DMS53 treated with DMSO at 0.1 percent for 48 hours (cell line): ENCODE data around the gene HUNK.
"Not testable (repeated sequence)": the region's sequence is repeated elsewhere in the genome, so short reads cannot be mapped to it uniquely, and the experiment has no call there.

Source experiments
- DNase-seq: peaks from one replicate; lab custom pipeline; 2025; ENCODE audit not compliant: unreplicated experiment; lab: John Stamatoyannopoulos, UW

The HUNK gene

DNA sequence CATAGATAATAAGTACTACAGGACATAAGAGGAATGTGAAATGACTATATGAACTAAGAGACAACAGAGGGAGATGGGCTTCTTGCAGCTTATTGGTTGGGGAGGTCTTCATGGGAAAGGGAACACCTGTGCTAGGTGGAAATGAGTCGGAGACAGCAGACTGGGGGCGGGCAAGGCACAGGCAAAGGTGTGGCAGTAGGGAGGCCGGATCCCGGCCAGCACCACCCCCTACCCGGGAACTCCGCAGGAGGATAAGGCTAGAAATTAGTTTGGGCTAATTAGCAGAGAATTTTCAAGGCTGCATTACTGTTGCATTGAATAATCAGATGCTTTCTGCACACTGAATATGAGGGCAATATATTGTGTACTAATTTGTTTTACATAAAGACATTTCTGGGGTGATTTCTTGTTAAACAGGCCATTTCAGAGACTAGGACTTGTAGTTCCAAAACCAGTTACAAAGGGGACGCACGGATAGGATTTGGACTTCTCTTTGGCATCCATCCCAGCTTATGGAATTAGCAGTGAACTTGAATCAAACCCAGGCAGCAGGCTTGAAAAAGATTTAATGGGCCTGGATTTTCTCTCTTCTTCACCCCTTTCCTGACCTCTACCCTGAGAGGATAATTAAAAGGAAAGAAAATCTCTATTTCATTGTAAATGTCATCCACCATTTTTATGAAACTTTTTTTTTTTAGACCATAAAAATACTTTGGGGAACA is 2.2 kb upstream of the HUNK start:
- no peak for DNase-seq

DNA sequence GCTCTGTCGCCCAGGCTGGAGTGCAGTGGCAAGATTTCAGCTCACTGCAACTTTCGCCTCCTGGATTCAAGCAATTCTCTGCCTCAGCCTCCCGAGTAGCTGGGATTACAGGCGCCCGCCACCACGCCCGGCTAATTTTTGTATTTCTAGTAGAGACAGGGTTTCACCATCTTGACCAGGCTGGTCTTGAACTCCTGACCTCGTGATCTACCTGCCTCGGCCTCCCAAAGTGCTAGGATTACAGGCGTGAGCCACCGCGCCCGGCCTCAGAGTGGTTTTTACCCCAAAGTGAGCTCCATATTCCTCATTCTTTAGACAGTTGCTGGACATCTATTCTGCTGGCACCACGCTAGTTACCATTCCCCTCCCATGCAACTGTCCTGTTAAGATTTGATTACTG is 1.4 kb upstream of the HUNK start:
- DNase-seq: not testable (repeated sequence)

DNA sequence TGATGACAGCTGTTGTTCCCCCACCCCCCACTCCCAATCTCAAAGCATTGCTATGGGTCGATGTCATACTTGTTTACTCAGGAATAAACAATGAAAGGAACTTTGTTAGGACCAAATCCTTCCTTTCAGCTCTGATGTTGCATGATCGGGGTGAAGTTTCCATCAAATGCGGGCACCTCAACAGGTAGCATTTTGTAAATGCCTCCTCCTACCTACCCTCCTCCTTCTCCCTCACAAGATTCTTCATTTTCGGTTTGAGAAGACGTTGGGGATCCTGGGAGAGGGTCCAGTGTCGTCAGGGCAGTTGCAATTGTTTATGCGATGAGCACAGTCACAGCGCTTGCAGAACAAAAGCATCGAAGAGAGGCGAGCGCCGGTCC is 758 bp upstream of the HUNK start:
- no peak for DNase-seq

DNA sequence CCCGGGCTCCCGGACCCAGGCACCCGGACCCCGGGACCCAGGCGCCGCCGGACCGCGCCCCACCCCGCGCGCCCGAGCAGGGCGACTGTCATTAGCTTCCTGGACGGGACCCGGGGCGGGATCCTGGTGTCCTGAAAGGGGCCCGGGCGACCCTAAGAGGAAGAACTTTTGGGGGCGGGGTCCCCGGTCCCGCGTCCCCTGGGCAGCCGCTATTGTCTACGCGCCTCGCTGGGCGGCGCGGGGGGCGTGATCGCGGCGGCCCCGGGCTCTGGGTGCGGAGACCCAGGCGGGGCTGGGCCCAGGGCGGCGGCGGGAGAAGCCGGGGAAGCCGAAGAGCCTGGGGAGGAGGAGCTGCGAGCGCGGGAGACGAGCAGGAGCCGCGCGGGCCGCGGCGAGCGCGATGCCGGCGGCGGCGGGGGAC is 465 bp downstream of the HUNK start:
- no peak for DNase-seq

DNA sequence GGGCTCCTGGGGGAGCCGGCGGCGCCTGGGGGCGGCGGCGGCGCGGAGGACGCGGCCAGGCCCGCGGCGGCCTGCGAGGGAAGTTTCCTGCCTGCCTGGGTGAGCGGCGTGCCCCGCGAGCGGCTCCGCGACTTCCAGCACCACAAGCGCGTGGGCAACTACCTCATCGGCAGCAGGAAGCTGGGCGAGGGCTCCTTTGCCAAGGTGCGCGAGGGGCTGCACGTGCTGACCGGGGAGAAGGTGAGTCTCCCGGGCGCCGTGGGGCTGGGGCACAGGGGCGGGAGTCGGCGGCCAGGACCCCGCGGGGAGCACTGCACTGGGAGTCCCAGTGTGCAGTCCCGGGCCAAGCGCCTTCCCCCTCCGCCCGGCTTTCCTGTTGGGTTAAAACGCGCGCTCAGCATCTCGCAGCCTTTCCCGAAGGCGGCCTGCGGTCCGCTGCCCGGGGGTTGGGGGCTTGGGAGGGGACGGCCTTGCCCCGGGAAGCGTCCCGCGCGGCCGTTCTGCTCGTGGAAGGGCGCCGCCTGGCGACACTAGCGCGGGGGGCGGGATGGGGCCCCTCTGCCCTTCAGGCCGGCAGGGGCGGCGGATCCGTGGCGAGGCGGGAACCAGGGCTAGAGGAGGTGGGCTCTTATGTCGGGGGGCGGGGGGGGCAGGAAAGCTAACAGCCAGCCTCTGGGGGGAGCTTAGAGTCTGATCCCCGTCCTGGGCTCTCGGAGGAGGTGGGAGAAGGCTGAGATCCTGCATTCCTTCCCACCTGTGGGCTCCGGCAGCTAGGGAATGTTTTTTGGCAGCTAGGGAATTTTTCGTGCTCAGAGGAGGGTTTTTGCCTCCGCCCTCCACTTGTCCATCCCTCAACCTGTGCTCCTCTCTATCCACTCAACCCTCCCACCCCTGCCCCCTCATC is 1.1 kb downstream of the HUNK start:
- no peak for DNase-seq

DNA sequence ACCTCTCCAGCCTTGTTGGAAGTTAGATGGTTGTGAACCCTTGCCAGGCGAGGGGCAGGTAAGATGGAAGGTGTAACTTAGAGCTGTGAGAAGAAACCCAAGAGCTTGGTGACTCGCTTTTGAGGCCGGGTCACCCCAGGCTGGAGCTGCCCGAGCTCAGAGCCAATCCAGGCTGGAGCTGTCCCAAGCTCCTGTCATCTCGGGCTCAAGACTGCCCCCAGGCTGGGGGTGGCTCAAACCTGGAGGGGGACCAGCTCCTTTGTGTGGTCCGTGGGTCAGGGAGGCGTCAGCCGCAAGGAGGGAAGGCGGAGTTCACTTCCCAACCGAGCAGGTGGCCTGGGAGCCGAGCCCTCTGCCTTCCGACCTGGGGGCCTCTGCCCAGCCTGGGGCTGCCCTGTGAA is 2.0 kb downstream of the HUNK start:
- DNase-seq: no peak

DNA sequence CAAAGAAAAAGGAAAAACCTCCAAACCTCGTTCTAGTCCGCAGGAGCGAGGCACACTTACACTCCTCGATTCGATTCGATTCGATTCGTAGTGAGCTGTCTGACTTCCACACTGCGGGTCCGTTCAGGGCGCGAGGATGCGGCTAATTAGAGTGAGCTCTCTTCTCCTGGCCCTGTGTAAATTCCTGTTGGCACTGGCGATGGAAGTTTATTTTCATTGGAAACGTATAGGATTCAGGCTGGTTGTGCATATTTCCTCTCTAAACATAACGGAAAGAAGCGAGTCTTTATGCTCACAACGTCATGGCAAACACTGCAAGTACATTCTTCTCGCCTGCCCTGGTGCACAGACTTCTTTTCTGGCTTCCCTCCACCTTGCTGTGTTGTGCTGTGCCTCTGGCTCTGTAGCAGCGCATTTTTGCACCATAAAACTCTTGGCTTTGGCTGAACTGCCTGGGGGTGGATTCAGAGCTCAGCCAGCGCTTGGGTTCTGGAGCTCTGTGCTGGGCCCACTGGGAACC is 2.7 kb downstream of the HUNK start:
- no peak for DNase-seq

DNA sequence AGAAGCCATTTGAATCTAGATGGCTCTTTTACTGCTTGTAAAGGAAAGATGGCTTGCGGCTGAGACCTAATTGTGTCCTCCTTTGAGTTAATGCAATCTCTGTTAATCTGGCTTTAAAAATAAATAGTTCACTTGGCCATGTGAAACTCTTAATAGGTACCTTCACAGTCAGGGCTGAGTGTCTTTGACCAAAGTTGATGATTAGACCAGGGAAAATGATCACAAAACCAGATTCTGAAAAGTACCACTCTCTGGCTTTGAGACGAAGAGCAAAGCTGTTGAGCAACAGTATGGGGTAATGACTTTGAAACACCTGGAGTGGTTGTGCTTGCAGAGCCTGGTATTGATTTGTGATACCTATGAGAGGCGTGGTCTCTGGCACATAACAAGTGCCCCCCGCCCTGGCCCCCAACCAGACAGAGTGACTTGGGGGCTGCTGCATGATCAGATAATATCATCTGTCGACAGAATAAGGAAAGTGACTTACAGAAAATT is 4.7 kb downstream of the HUNK start:
- no peak for DNase-seq

DNA sequence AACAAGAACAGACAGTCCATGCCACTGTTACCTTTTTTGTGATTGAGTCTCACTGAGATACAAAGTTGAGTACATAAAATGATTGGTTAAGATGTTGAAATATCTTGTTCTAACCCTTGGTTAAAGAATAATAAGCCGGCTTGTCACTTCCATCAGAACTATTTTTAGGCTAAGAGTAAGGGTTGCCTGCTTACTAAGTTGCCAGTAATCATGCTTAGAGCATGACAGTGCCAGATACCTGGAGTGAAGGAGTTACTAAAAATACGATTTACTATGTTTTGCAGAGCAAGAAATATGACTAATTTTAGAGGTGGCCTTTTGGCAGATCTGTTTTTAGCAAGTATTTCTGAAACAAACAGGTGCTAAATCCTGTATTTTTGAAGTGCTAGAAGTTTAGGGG is 6.0 kb downstream of the HUNK start:
- DNase-seq: no peak

DNA sequence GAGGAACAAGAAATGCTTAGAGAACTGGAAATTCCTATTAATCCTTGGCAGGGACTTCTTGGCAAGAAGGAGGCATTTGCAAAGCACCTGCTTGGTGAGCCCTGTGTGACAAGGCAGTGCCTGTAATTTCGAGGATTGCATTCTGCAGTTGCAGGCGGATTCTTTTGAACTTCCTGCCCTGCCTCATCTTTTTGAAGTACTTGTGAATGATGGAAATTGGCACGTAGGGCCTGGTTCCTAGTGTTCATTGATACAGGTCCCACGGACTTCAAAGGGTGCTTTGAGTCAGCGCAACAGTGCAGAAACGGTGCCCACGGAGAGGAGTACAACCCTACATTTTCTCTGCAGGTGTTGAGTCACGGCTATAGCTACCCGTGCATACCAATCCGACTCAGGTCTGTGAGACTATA is 6.4 kb downstream of the HUNK start:
- no peak for DNase-seq

DNA sequence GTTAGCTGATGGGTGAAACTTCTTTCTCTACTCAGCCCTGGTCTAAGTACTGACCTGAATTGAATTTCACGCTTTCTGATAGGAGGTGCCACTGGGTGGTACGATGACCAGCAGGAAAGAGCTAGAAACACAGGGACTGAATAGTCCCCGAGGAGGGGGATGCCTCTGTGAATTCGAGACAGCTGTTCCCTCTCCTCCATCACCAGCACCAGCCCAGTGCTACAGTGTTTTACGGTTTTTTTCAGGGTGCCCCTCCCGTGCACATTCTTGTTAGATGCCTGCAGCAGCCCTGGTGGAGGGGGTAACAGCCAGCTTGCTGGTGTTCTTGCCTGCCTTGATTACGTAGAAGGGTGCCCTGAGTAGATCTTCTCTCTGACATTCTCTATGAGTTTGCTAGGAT is 7.1 kb downstream of the HUNK start:
- DNase-seq: no peak

DNA sequence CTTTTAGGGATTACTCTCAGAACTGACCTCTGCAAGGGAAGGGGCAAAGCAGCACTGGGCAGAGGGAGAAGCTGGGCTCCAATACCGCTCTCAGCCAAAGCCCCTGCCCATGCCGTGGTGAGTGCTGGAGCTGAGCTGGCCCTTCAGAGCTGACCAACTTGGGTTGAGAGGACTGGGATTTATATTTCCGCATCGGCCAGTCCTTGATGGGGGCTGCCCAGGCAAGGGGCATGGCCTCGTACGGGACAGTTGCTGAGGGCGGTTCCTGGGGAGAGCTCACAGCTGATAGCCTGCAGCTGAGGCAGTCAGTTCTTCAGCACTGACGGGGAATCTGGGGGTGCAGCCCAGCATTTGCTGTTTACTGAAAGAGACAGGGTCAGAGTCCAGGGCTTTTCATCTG is 8.0 kb downstream of the HUNK start:
- no peak for DNase-seq

DNA sequence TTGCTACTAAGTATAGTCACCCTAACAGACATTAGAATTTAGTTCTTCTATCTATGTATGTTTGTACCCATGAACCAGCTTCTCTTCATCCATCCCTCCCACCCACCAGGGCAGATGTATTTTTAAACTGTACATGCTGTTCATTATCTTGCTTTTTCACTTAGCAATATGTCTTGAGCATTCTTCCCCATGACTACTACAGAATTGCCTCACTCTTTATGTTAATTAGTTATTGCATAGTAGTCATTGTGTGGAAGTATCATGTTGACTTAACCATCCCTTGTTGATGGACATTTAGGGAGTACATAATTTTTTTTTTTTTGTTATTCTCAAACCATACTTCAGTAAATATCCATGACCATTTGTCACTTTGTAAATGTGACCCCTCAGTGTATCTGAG is 9.9 kb downstream of the HUNK start:
- no peak for DNase-seq

DNA sequence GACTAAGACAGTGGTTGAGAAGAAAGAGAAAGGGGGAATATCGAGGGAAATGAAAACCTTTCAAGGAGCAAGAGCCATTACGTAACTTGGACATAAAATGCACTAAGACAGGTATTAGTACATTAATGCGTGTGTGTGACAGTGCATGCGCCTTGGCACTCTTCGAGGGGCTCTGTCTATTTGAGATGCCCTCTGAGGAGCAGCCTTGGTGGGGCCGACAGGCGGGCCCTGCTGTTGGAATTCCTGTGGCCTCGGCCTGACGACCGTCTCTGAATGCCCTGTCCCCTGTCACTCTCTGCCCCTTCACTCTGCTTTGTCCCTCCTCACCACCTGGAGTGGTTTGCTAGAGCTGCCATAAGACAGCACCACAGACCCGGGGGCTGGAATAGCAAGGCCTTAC is 12.3 kb downstream of the HUNK start:
- DNase-seq: no peak

DNA sequence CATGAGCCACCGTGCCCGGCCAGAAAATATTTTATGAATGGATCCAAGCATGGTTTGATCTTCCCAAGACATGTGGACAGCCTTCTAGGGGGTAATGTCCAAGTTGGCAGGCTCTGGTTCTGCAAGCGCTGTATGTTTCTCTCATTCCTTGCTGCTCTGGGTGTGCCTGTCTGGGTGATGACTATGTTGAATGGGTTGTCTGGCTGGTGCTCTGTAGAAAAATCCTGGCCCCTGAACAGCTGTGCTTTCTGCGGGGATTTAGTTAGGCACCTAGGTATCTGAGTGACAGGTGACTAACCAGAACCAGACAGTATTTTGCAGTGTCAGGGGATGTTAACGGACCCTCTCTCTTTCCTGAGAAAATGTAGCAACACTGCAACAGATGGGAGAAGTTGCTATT is 14.1 kb downstream of the HUNK start:
- DNase-seq: no peak

DNA sequence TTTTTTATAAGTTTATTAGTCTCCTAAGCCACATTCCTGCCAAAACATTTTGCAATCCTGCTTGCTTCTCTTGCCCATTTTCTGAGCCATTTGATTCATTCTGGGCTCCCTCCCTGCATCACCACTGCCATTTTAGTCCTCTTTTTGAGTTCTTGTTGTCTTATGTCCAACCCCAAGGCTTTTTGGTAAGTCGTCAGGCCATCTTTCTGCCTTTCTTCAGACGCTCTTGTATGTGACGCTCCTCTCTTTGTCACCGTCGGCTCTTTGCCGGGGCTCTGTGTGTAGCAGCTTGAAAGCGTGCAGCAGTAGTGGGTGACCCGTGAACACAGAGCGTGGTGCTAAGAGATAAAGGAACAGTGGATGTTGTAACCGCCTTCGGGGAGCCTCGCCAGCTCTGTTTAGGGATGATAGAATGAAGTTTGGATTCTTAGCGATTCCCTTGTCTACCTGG is 14.6 kb downstream of the HUNK start:
- no peak for DNase-seq

DNA sequence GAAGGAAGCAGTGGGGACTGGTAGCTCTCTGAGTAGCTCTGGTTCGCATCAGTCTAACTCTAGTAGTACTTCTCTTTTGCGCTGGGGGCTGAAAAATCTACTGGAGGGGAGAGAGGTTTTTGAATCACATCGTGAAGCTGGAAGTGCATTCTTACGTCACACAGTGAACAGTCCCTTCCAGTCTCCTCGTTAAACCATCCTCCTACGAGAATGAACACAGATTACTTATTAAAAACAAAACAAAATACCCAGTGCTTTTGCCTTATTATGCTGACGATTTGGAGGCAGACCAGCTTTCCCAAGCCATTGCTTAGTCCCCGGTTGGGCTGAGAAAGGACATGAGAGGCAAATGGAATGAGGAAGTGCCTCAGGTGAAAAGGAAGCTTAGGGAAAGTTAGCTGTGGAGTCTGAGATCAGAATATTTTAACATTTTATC is 16.1 kb downstream of the HUNK start:
- DNase-seq: no peak

DNA sequence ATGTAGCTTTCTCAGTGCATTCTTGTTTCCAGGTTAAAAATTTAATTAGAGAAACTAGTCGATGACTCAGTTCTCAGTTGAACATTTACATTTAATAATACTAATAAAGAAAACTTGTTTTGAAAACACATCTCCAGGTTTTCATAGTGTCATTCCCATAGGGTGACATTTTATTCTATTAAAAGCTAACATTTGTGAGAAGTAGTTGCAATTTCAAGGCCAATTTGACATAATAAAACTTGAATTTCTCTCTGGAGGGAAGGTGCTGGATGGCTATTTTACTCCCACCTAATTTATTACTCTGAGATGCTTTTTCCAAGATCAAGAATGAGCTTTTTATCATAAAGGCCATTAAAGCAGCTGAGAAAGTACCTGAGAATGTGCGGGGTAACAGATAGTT is 16.6 kb downstream of the HUNK start:
- DNase-seq: no peak

DNA sequence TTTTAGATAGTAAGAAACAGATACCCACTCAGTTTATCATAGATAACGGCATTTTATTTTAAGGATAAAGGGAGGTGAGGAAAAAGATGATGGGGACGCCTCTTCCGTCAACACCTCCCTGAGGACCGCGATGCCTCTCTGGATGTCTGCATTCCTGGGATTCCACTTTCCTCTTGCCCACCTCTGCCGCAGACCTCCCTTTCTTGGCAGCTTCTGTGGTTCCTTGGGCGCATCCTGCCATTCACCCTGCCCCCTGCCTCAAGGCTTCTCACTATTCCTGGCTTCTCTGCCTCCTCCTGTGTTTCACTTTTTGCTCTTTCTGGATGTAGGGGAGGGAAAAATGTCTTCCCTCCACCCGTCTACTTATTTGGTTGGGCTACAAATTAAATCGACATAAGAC is 19.9 kb downstream of the HUNK start:
- DNase-seq: no peak

DNA sequence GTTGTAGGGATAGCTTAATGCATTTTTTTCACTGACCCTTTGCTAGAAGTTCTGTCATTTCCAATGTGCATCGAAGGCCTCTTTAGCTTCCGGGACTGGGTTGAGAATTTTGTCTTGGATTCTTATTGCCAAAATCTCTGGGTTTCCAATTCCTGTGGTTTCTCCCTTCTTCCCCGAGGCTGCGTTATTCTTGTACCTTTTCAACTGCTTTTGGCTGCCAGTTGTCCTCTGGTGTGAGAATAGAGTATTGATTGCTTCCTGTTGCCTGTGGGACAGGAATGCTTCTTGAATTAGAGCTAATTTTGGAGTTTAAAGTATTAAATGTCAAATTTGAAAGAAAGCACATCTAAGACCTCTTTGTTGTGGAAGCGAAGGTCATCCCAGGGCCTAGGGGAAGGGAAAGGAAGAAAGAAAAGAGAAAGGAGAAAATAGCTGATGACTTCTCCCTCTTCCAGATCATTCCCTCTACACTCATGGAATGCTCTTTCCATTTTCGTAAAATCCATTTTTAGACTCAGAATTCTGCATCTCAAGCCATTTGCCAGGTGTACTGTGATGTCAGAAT is 21.1 kb downstream of the HUNK start:
- no peak for DNase-seq

DNA sequence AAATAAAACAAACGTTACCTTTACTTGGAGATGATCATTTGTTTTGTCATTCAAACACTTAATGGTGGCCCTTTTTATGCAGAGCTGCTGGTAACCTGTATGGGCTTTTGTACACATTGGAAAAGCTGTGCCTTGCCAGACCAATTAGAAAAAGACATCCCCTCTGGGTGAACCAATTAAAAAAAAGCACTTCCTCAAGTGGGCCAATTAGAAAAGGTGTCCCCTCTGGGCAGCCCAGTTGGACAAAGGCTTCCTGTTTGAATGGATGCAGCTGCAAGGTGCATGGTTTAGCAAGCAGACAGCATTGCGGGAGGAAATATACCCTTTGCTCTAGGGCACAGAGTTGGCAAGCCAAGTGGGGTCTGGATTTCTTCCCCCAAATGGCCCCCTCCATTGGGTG is 21.6 kb downstream of the HUNK start:
- DNase-seq: no peak
